ENCODE data around the gene CMIP.
"Not testable (repeated sequence)": the region's sequence is repeated elsewhere in the genome, so short reads cannot be mapped to it uniquely, and the experiment has no call there.

Gene CMIP

DNA sequence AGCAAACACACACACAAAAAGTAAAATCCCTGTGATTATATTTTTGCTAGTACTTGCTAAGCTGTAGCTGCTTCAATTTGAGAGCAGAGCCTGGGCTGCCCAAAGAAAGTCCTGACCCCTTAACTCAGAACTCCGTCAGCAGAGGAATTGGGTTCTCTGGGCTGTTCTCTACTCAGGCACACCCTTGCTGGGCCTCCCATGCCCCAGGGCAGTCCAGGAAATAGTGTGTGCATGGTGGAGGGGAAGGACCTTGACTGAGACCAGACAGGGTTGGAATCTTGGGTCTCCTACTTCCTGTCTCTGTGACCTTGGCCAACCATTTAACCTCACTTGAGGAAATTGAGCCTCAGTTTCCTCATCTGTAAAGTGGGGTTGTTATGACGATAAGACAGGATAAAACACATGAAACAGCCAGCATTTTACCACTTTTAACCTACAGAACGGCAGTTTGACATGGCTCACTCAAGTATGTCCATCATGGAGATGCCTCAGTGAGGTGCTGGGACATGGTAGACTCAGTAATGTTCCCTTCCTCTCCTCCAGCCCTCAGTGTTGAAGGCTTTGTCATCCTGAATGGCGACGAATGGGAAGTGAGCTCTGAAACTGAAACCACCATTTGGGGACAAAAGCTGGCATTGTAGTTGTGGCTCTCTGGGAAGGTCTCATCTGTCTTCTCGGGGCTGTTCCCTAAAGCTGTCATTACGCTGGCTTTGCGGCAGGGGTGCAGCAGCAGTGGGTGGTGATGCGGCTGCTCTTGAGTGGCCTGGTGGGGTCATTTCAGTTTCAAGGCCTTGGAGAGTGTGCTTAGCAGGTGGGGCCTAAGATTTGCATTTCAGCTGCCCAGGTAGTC is 74.9 kb downstream of the CMIP start:
- no peak for TF ChIP-seq CTCF (IDR thresholded peaks at IDR 0.05)
- Histone ChIP-seq H3K27ac (no peak overlapping the region), H3K36me3 (no peaks in the 10 kb centered on the region), H3K9me3 (no peaks in the 10 kb centered on the region), H3K27me3 (no peaks in the 10 kb centered on the region), H3K4me1 (peaks cover 0 to 7% (median 3%) of the 10 kb centered on the region in 4 donors), H3K4me3 (no peak overlapping the region)
- intact Hi-C loops (cut with DNase I; ENCODE audit: low total_unique reads): no loop called here
- DNase-seq: peak in 1 of 2 donors; percentile 52

DNA sequence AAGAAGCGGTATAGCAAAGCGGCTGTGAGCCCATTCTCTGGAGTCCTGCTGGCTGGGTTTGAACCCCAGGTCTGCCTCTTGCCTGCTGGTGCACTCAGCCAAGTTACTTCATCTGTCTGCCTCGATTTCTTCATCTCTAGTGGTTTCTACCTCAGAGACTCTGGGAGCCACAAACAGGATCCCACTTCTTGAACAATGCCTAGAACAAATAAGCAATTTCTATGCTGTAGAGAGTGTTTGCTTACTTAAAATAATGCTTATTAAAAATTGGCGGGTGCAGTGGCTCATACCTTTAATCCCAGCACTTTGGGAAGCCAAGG is 75.5 kb downstream of the CMIP start:
- Histone ChIP-seq H3K27me3 (no peaks in the 10 kb centered on the region), H3K36me3 (no peaks in the 10 kb centered on the region), H3K9me3 (no peaks in the 10 kb centered on the region), H3K4me3 (no peak overlapping the region), H3K27ac (no peak overlapping the region), H3K4me1 (peaks cover 0 to 7% (median 3%) of the 10 kb centered on the region in 4 donors)
- no peak for DNase-seq
- no peak for TF ChIP-seq CTCF (IDR thresholded peaks at IDR 0.05)
- intact Hi-C loops (cut with DNase I; ENCODE audit: low total_unique reads): no loop called here

- H3K9me3 ChIP-seq: no peaks in the 10 kb centered on the region
- no peak overlapping the region for H3K27ac ChIP-seq
- H3K4me1 ChIP-seq: peaks cover 0 to 7% (median under 1%) of the 10 kb centered on the region in 4 donors
- H3K36me3 ChIP-seq: no peaks in the 10 kb centered on the region
- DNase-seq: peak in 1 of 2 donors; percentile 48
- H3K27me3 ChIP-seq: no peaks in the 10 kb centered on the region
- TF ChIP-seq CTCF (IDR thresholded peaks at IDR 0.05): no peak
- intact Hi-C loops (cut with DNase I; ENCODE audit: low total_unique reads): no loop called here
- no peak overlapping the region for H3K4me3 ChIP-seq
Measured at GRCh38 chr16:81520560-81521135, 76.0 kb downstream of the CMIP start.

DNA sequence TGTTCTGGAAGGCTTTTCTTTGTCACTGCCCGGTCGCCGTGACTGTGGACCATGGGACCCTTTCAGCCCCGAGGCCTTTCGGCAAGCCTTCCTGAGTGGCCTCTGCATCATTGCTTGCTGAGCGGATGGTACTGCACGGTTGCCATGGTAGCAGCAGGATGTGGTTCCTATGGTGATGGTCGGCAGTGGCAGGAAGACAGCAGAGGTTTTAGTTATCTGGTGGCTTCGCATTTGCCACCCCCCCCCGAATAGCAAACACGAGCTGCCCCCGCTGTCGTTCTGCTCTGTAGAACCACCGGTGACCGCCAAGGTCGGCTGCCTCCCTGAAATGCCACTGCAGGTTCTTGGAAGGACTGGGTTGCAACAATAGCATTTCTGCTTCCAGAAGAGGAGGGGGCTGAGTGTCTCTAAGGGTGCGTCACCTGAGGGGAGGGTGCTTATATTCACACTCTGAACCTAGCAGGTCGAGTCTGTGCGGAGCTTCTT is 76.6 kb downstream of the CMIP start:
- H3K27ac ChIP-seq: no peak overlapping the region
- intact Hi-C loops (cut with DNase I; ENCODE audit: low total_unique reads): no loop called here
- peak in 1 of 2 donors; percentile 62 for DNase-seq

DNA sequence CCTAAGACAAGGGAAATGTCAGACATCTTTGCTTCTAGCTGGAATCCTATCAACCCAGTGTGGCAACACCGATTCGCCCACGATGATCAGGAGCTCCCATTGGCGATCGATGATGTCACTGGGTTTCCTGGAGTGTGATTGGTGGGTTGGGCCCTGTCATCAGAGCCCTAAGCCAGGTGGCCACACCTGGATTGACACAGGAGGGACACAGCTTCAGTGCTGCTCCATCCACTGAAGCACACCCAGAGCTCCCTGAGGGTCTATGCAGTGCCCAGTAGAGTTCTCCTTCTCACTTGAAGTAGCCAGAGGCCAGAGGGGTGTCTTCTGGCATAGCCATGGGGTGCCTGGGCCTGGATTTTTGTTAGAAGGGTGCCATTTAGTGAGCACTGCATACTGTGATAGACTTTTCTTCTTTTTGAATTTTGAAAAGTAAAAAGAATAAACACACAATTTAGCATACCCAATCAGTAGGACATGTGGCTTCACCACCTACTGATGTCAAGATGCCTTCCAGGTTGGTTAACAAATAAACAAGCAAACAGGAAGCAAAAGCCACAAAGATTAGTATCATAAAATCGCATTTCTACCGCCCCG is 77.6 kb downstream of the CMIP start:
- intact Hi-C loops (cut with DNase I; ENCODE audit: low total_unique reads): no loop called here
- Histone ChIP-seq H3K36me3 (no peaks in the 10 kb centered on the region), H3K4me1 (peaks cover 0 to 8% (median 4%) of the 10 kb centered on the region in 4 donors), H3K27me3 (no peaks in the 10 kb centered on the region), H3K9me3 (no peaks in the 10 kb centered on the region), H3K4me3 (no peak overlapping the region), H3K27ac (no peak overlapping the region)
- TF ChIP-seq CTCF (IDR thresholded peaks at IDR 0.05): no peak
- DNase-seq: peak in 1 of 2 donors; percentile 49

More for the DNA sequence above, 76.6 kb downstream of the CMIP start:
- H3K9me3 ChIP-seq: no peaks in the 10 kb centered on the region
- TF ChIP-seq CTCF (IDR thresholded peaks at IDR 0.05): no peak
- H3K4me1 ChIP-seq: peaks cover 0 to 7% (median 0%) of the 10 kb centered on the region in 4 donors
- no peaks in the 10 kb centered on the region for H3K27me3 ChIP-seq
- no peaks in the 10 kb centered on the region for H3K36me3 ChIP-seq
- H3K4me3 ChIP-seq: no peak overlapping the region

GRCh38 chr16:81522851-81523250 is 78.2 kb downstream of the CMIP start:
- intact Hi-C loops (cut with DNase I; ENCODE audit: low total_unique reads); H3K4me3 ChIP-seq; H3K27ac ChIP-seq: not testable (repeated sequence)

More at GRCh38 chr16:81522851-81523250, 78.2 kb downstream of the CMIP start:
- peak in 1 of 2 donors; percentile 27 for DNase-seq
- not testable (repeated sequence) for H3K4me1 ChIP-seq, H3K36me3 ChIP-seq, H3K9me3 ChIP-seq, H3K27me3 ChIP-seq
